Left hindlimb (tissue), 1 donor: ENCODE measurements around the gene PROZ.
"Not testable (repeated sequence)": the region's sequence is repeated elsewhere in the genome, so short reads cannot be mapped to it uniquely, and the experiment has no call there.

Experiments used
- DNase-seq: peaks from one replicate; pipeline ENCODE4 v3.0.0-alpha.2; 2018

Gene PROZ

DNA sequence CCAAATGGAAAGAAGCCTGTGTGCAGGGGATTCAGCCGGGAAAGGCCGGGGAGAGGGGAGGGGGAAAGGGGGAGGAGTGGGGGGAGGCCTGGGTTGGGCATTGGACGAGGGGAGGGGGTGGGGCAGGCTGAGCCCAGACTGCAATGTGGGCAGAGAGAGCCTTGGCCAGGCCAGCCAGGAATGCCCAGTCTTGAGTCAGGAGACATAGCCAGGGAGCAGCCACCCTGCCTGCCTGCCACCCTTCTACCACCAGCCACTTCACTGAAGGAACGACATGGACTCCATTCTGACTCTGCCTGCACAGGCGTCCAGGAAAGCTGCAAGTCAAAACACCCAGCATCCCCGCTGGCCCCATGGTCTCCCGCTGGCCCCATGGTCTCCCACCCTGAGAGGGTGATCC is 498 bp downstream of the PROZ start:
- no peak for DNase-seq

DNA sequence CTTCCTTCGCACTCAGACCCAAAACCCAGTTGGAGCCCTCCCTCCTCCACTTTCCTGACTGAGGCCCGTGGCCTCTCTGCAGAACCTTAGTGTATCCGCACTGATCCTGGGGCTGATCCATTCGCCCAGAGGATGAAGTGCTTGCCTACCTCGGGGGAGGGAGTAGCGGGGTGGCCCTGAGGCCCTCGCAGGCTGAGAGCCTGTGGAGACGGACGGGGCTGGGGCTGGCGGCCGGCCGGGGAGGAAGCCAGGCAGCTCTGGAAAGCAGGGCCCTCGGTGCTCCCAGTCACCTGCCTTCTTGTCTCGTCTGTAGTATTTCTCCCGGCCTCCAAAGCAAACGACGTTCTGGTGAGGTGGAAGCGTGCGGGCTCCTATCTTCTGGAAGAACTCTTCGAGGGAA is 1.3 kb downstream of the PROZ start:
- no peak for DNase-seq

- DNase-seq, result no peak
Observed at GRCh38 chr13:113160983-113161382, 2.5 kb downstream of the PROZ start.

- no peak for DNase-seq
Observed at GRCh38 chr13:113161433-113161832, 3.0 kb downstream of the PROZ start.

DNA sequence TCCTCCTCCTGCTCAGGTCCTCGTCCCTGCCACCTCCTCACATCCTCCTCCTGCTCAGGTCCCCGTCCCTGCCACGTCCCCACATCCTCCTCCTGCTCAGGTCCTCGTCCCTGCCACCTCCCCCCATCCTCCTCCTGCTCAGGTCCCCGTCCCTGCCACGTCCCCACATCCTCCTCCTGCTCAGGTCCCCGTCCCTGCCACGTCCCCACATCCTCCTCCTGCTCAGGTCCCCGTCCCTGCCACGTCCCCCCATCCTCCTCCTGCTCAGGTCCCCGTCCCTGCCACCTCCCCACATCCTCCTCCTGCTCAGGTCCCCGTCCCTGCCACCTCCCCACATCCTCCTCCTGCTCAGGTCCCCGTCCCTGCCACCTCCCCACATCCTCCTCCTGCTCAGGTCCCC is 3.5 kb downstream of the PROZ start:
- not testable (repeated sequence) for DNase-seq

DNA sequence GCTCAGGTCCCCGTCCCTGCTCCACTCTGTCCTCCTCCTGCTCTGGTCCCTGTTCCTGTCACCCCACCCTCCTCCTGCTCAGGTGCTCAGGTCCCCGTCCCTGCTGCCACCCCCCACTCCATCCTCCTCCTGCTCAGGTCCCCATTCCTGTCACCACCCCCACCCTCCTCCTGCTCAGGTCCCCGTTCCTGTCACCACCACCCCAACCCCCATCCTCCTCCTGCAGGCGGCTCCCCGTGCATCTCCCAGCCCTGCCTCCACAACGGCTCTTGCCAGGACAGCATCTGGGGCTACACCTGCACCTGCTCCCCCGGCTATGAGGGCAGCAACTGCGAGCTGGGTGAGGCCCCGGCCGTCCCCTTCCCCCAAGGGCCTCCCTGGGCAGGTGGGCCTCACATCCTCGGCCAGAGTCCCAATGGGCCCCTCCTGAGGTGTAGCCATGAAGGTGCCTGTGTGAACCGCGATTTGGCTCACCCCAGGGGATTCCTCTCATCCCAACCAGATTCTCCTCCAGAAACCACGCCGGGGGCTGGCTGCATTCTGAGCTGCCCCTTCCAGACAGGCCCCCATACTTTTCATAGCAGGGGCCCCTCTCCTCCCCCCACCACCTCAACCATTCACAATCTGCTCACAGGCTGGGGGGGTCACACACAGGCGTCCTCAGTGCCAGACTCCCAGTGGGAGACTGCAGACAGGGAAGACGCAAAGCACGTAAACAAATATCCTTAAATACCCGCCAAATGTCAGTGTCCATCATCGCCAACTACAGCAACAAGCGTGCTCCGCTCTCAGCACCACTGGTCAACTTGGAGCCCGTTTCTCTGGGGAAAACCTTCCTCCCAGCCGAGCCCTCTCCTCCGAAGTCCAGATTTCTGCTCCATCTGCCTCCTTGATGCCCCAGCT is 4.6 kb downstream of the PROZ start:
- DNase-seq, result no peak

- DNase-seq, result no peak
Observed at GRCh38 chr13:113164492-113164891, 6.0 kb downstream of the PROZ start.

DNA sequence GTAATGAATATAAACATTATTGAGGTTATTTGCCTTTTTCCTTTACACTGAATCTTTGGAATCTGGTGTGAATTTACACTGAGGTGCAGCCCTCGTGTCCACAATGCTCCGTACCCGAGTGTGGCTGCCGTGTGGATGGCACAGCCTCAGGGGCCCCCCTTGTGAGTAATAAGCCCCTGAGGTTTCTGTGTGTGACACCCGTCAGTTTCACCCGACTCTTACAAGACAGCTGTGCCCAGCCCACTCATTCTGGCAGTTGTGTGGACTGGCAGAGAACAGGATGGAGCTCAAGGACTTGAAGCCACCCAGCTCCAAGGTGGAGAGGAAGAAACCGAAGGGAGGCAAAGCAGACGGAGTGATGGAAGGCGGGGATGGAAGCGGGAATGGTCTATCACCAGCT is 7.8 kb downstream of the PROZ start:
- DNase-seq, result no peak

GRCh38 chr13:113166681-113167080 is 8.2 kb downstream of the PROZ start:
- DNase-seq, result no peak

DNA sequence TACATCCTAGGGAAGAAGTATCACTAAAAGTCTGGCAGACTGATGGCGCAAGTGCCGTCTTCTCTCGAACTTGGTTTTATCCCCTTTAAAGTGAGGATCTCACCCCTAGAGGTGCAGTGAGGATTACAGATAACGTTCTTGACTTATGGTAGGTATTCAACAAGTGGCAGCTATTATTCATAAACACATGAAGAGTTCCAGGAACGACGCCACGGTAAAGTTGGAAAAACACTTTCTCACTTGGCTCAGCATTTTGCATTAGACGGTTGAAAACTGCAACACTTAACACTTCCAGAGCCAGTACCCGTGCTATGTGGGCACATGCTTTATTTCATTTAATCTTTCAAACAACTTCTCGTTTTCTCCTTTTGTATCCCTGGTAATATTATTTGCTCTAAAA is 8.7 kb downstream of the PROZ start:
- no peak for DNase-seq

GRCh38 chr13:113167575-113167974 is 9.1 kb downstream of the PROZ start:
- no peak for DNase-seq

DNA sequence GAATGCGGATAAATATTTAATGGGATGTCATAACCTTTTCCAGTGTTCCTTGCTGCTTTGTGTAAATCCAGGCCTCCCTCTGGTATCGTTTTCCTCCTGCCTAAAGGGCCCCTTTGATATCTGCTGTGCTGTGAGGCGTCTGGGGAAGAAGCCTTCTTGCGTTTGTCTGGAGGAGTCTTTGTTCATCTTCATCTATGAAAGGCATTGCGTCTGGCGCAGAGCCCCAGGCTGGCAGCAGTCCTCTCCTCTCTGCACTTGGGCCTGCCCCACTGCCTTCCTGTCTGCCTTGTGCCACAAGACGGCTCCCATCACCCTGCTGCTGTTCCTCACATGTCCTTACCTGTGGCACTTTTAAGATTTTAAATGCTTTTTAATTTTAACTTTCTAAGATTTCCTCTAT is 9.8 kb downstream of the PROZ start:
- DNase-seq, result no peak

DNA sequence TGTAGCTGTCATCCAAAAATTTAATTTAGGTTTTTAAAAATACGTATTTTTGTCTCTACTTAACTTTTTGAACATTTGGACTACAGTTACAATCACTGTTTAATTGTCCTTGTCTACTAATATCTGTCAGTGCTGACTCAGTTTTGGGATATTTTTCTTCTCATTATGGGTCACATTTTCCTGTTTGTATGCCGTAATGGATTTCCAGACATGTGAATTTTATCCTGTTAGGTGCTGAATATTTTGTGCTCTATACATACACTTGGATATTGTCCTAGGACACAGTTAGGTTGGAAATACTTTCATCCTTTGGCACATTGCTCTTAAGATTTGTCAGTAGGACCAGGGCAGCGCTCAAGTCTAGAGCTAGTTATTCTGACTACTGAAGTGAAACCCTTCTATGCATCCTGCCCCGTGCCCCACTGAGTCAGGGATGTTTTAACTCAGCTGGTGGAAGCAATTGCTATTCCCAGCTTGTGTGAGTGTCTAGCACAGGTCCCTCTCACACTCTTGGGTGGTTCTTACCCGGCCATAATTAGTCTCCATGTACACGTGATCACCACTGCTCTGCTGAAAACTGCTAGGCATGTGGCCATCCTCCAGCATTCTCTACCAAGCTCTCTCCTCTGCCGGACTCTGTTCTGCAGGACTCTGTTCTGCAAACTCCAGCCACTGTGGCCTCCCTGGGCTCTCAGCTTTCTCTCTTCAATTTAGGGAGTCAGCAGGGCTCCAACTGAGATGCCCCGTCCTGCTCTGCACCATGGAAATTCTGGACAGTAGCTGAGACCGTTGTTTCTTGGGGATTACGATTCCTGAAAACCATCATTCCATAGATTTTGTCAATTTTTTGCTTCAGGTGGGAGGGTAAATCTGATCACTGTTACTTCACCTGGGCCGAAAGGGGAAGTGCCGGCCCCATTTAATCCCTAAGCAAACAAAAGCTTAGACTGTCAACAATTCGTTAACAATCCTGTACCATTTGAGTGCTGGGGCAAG is 11.1 kb downstream of the PROZ start:
- no peak for DNase-seq

GRCh38 chr13:113170511-113170910 is 12.1 kb downstream of the PROZ start:
- no peak for DNase-seq

DNA sequence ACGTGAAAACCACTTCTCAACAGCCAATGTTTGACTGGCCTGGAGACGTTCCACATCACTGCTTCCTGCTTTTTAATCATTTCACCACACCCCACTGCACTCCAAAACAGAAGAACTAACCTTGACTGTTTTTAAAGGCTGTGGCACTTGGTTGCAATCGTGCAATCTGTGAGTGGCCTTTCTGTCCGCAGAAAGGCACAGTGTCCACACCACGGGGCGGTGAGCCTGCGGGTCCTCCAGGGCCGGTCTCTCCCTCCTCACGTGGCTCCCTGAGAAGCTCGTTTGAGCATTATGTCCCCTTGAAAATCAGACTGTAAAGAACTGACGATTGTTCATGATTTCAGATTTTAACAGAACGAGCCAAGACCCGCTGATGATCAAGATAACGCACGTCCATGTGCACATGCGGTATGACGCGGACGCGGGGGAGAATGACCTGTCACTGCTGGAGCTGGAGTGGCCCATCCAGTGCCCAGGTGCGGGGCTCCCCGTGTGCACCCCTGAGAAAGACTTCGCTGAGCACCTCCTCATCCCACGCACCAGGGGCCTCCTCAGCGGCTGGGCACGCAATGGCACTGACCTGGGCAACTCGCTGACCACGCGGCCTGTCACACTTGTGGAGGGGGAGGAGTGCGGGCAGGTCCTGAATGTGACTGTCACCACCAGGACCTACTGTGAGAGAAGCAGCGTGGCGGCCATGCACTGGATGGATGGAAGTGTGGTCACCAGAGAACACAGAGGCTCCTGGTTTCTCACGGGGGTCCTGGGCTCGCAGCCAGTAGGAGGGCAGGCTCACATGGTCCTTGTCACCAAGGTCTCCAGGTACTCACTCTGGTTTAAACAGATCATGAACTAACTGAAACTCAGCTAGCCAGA is 13.0 kb downstream of the PROZ start:
- DNase-seq, result no peak

- no peak for DNase-seq
Observed at GRCh38 chr13:113172419-113172926, 14.0 kb downstream of the PROZ start.

GRCh38 chr13:113176280-113176679 is 17.8 kb downstream of the PROZ start:
- no peak for DNase-seq

DNA sequence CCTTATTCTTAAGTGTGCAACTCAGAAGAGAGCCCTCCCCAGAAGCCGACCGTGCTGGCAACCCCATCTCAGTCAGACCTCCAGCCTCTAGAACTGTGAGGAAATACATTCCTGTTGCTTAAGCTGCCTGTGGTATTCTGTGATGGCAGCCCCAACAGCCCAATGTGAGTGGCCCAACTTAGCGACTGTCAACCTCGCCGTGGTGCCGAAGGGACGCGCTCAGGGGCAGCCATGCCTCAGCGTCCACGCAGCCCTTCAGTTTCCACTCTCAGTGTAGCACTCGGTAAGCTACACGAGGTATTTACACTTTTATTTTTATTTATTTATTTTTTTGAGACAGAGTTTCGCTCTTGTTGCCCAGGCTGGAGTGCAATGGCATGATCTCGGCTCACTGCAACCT is 18.4 kb downstream of the PROZ start:
- no peak for DNase-seq

- no peak for DNase-seq
Observed at GRCh38 chr13:113178070-113178895, 19.8 kb downstream of the PROZ start.

DNA sequence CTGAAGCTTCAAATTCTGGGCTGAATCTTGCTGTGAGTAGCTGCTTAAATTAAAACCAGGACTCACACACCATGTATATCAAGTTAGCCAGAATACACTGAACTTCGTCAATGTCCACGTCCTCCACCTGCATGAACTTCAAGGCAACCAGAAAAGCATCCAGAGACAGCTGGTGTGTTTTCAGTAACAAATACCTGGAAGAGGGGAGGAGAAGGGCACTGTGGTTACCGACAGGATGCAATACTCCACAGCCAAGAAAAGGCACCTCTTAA is 20.4 kb downstream of the PROZ start:
- no peak for DNase-seq

- no peak for DNase-seq
Observed at GRCh38 chr13:113179374-113180230, 21.2 kb downstream of the PROZ start.
